Cardiac septum (tissue), 1 donor: Measurements from ENCODE around the gene SSU72. TPM values are rescaled to one million over a fixed set of nuclear protein-coding genes. Genes with fewer than 3 reads are reported as not detected.
"Not testable (repeated sequence)": the region's sequence is repeated elsewhere in the genome, so short reads cannot be mapped to it uniquely, and the experiment has no call there.

ENCODE experiments used
- DNase-seq: peaks from one replicate; pipeline ENCODE4 v3.0.0-alpha.2; 2020; ENCODE audit warnings: low spot score
- intact Hi-C: fragments of 100-400 bp; cut with DNase I; formaldehyde crosslinking; loops from one replicate; pipeline ENCODE4 v1.14.0; 2022
- total RNA-seq: library from RNA; stranded (reverse); fragmentation: NEBNext Ultra II Directional; extraction: Animal tissue kit (Norgen Biotek cat#: 25700); gene quantifications from one replicate; pipeline ENCODE4 v1.2.1, GENCODE V29; 2021
- donor health status: DM: no; HTN: no; CAD: no.

The SSU72 gene
- total RNA-seq, 1 donor from 2014 or later = 90.7 TPM

- DNase-seq = no peak
- intact Hi-C loops = no loop called here
Observed at GRCh38 chr1:1536938-1537546, 37.6 kb downstream of the SSU72 start.

GRCh38 chr1:1536019-1536937 is 38.4 kb downstream of the SSU72 start:
- no peak for DNase-seq
- intact Hi-C loops = no loop called here

- DNase-seq = no peak
- intact Hi-C loops = no loop called here
Observed at GRCh38 chr1:1535201-1536018, 39.3 kb downstream of the SSU72 start.

GRCh38 chr1:1534401-1535154 is 40.1 kb downstream of the SSU72 start:
- intact Hi-C loops = no loop called here

DNA sequence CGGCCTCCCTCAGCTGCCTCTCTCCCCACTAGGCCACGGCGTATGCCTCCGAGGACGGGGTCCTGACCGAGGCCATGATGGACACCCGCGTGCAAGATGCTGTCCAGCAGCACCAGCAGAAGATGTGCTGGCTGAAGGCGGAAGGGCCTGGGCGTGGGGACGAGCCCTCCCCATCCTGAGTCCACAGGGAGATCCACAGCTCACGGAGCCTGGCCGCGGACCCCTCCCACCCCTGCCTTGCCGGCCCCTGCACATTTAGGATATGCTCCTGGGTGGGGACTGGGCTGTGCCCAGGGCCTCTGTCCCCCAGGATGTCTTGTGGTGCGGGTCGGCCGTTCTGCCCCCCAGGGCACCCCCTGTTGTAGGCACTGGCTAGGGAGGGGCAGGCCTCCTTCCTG is 40.8 kb downstream of the SSU72 start:
- DNase-seq, intact Hi-C loops: not testable (repeated sequence)

More at GRCh38 chr1:1534401-1535154, 40.1 kb downstream of the SSU72 start:
- no peak for DNase-seq

GRCh38 chr1:1533176-1533893 is 41.3 kb downstream of the SSU72 start:
- DNase-seq, intact Hi-C loops: not testable (repeated sequence)

DNA sequence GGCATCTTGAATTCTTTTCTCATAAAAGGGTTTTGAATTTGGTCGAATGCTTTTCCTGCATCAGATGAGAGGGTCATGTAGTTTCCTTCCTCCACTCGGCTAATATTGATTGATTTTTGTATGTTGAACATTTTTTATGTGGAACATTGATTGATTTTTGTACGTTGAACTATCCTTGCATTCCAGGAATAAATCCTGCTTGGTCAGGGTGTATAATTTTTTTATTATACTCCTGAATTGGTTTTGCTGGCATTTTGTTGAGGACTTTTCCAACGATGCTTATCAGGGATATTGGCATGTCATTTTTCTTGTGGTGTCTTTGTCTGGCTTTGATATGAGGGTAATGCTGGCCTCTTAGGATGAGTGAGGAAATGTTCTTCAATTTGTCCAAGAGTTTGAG is 42.7 kb downstream of the SSU72 start:
- DNase-seq = no peak
- intact Hi-C loops = no loop called here

DNA sequence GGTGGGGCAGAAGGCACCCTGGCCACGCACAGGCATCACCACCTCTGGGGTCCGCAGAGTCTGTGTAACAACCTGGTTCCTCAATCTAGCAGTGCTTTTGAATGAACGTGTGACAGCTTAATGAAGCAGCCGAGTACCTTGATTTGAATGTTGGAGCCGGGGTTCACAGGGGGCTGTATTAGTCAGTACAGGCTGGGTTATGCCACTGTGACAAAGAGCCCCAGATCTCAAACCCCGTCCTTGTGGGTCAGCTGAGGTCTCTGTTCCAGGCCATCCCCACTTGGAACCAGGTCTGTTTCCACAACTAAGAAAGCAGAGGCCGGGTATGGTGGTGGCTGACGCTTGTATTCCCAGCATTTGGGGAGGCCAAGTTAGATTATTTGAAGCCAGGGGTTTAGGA is 44.7 kb downstream of the SSU72 start:
- intact Hi-C loops = no loop called here
- no peak for DNase-seq

GRCh38 chr1:1529321-1529720 is 45.3 kb downstream of the SSU72 start:
- intact Hi-C loops = no loop called here
- no peak for DNase-seq

DNA sequence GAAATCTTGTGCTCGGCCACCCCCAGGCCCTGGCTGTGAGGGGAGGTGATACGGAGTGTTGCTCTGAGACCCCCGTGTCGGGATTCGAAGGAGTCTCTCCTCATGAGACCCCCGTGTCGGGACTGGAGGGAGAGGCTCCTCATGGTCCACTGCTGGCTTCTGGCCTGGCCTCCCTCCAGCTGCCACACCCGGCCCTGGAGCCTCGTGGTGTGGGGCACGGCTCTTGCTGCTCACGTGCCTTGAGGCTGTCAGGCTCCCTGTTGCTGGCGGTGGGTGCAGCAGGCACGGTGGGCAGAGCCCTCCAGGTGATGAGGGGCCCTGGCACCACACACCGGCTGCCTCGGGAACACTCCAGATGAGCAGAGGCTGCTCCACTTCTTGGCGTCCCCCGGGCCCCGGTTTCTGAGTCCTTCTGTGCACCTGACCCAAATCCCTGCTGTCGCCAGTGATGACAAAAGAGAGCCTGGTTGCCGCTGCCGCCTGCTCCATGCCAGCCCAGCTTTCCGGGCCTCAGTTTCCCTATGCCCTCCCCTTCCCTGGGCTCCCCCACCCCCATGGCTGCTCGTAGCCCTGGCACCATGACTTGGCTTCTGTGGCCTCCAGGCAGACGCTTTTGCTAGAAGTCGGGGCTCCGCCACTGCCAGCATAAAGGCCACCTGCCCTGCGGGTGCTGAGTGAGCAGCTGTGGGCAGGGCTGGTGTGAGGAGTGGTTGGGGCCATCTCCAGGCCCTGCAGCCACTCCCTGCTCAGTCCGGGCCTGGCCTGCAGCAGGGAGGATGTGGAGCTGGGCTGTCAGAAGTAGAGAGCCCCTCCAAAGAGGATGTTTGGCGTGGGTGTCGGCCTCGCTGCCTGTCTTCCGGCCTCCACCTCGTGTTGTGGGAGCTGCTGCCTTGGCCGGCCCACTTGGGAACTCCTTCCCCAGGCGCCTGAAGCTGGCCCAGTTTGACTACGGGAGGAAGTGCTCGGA is 46.1 kb downstream of the SSU72 start:
- intact Hi-C loops = no loop called here
- no peak for DNase-seq

DNA sequence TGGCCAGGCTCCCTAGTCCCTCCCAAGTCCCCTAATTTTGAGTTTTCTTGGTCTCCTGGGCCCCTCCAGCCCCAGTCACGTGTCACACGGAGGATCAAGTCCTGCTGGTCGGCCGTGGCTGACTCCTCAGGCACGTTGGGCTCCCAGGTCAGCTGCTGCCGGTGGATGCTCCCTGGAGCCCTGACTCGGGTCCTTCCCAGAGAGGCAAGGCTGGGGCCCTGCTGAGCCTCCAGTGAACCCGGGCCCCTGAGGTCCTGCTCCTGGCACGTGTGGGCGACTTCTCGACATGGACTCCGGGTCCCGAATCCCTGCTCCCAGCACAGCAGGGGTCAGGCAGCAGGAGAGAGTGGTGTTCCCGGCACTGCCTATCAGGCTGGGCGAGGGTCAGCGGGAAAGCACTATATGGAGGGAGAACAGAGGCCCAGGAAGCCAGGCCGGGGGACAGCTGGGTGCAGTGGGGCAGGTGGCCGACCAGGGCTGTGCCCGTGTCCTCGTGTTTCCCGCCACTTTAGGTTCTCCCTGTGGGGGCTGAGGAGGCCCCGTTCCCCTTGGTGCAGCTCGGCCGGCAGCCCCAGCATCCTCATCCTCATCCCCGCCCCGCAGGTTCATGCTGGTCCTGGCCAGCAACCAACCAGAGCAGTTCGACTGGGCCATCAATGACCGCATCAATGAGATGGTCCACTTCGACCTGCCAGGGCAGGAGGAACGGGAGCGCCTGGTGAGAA is 47.4 kb downstream of the SSU72 start:
- no peak for DNase-seq
- intact Hi-C loops = no loop called here

GRCh38 chr1:1526476-1526875 is 48.2 kb downstream of the SSU72 start:
- intact Hi-C loops = not testable (repeated sequence)

DNA sequence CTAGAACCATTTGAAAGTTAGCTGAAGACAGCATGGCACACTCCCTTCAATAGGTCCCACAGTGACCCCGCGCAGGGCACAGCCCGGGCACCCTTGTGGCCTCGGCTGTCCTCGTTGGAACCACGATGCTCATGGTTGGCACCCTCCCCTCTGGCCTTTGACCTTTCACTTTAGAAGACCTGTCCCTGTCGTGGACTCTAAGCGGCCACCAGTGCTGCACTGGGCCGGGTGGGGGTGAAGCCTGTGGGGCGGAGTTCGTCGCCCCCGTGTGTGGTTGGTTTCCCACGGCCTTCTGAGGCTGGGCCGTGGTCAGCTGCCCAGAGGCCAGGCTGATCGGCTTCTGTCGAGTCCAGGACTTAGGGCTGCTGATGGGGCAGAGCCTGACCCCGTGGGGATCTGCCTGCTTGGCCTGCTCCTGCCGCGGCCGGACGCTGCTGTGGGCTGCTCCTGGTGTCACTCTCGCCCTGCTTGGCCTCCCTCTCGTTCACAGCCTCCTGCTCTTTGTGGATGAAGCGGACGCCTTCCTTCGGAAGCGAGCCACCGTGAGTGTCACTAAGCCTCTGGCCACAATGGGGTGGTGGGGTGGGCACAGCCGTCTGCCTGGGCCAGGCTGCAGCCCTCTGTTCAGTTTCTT is 49.8 kb downstream of the SSU72 start:
- DNase-seq, intact Hi-C loops: not testable (repeated sequence)

More at GRCh38 chr1:1526476-1526875, 48.2 kb downstream of the SSU72 start:
- not testable (repeated sequence) for DNase-seq

DNA sequence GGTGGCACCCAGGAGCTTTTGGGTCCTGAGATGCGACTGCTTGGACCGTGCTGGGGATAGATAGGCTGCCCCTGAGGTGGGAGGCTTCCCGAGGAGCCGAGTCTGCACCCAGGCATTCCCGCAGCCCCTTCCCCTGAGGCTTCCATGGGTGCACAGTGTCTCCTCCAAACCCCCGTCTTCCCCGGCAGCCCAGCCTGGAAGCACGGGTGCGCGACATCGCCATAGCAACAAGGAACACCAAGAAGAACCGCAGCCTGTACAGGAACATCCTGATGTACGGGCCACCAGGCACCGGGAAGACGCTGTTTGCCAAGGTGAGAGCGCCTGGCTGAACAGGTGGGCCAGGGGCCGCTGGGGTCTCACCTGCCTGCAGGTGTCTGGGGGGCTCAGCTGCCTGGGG is 51.0 kb downstream of the SSU72 start:
- DNase-seq, intact Hi-C loops: not testable (repeated sequence)

- intact Hi-C loops, DNase-seq: not testable (repeated sequence)
Observed at GRCh38 chr1:1523226-1523625, 51.4 kb downstream of the SSU72 start.

GRCh38 chr1:1522536-1522935 is 52.1 kb downstream of the SSU72 start:
- DNase-seq, intact Hi-C loops: not testable (repeated sequence)
